RWPE2 (cell line): ENCODE measurements around the gene F2RL2.

Source experiments
- ATAC-seq: fragments of 200-7000 bp; cut with Tn5 transposase; 3 replicates; pipeline ENCODE4 v1.9.1; 2021; ENCODE audit warnings: low read depth
- DNase-seq: peaks from one replicate; pipeline ENCODE4 v3.0.0-alpha.2; 2020; ENCODE audit warnings: low spot score
- H3K27ac ChIP-seq: fragments of 450-650 bp; 2 replicates; pipeline ENCODE4 v1.5.1; 2017; ENCODE audit warnings: mild to moderate bottlenecking; ENCODE audit not compliant: poor library complexity, severe bottlenecking
- H3K27me3 ChIP-seq: fragments of 250-450 bp; sonication (Bioruptor Pico); 2 replicates; pipeline ENCODE4 v1.5.1; 2021; ENCODE audit warnings: mild to moderate bottlenecking, moderate library complexity; ENCODE audit not compliant: insufficient read depth, poor library complexity, severe bottlenecking
- H3K36me3 ChIP-seq: fragments of 250-450 bp; sonication (Bioruptor Pico); 2 replicates; pipeline ENCODE4 v1.5.1; 2020; ENCODE audit warnings: low read depth, mild to moderate bottlenecking, moderate library complexity
- H3K4me1 ChIP-seq: fragments of 250-450 bp; sonication (Bioruptor Pico); 2 replicates; pipeline ENCODE4 v1.5.1; 2021; ENCODE audit warnings: mild to moderate bottlenecking, moderate library complexity; ENCODE audit not compliant: insufficient read depth, poor library complexity, severe bottlenecking
- H3K4me3 ChIP-seq: fragments of 250-450 bp; sonication (Bioruptor Pico); 2 replicates; pipeline ENCODE4 v1.5.1; 2021; ENCODE audit warnings: mild to moderate bottlenecking, moderate library complexity; ENCODE audit not compliant: severe bottlenecking
- H3K9me3 ChIP-seq: fragments of 250-450 bp; sonication (Bioruptor Pico); 2 replicates; pipeline ENCODE4 v1.5.1; 2021; ENCODE audit warnings: mild to moderate bottlenecking, moderate library complexity; ENCODE audit not compliant: severe bottlenecking
- TF ChIP-seq, protein P1 (sequence below): fragments of 450-650 bp; IDR thresholded peaks from one replicate; pipeline ENCODE4 v1.5.1; 2017; ENCODE audit warnings: mild to moderate bottlenecking, moderate library complexity; ENCODE audit not compliant: poor library complexity, severe bottlenecking

F2RL2 gene

DNA sequence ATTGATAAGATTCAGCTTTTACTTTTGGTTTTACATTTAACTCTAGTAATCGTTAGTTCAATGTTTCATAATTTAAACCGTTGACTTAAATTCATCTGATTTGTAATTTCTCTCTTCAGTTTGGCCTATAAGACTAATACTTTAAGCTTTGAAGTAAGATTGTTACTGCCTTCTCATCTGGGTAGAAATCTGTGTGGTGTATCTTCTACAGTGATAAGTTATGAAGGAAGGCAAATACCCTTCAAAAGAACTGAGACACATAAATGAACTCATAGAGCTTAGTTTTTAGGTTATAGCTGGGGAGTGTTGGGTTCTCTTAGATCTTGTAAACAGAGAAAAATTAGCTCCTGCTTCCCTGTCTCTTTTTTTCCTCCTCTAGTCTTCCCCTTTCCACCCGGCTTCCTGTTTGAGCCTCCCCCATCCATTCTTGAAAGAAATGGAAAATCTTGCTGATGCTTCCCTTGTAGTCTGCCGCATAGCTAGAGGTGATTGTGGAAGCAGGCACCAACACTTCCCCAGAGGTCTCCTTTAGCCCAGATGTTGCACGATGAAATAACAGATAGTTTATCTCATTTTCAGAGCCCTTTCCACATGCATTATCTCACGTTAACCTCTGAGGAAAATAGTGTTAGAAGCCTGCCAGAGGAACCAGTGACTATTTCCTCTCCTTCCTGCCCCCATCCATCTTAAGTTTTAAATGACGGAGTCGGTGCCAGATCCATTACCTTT lies 2.0 kb upstream of the F2RL2 start:
- H3K36me3 ChIP-seq = no peaks in the 10 kb centered on the region
- H3K9me3 ChIP-seq = no peaks in the 10 kb centered on the region
- H3K4me3 ChIP-seq = no peak overlapping the region
- no peaks in the 10 kb centered on the region for H3K27me3 ChIP-seq
- DNase-seq (no peak), ATAC-seq (no peak)
- H3K4me1 ChIP-seq = no peaks in the 10 kb centered on the region
- no peak overlapping the region for H3K27ac ChIP-seq
- TF ChIP-seq, protein P1, sequence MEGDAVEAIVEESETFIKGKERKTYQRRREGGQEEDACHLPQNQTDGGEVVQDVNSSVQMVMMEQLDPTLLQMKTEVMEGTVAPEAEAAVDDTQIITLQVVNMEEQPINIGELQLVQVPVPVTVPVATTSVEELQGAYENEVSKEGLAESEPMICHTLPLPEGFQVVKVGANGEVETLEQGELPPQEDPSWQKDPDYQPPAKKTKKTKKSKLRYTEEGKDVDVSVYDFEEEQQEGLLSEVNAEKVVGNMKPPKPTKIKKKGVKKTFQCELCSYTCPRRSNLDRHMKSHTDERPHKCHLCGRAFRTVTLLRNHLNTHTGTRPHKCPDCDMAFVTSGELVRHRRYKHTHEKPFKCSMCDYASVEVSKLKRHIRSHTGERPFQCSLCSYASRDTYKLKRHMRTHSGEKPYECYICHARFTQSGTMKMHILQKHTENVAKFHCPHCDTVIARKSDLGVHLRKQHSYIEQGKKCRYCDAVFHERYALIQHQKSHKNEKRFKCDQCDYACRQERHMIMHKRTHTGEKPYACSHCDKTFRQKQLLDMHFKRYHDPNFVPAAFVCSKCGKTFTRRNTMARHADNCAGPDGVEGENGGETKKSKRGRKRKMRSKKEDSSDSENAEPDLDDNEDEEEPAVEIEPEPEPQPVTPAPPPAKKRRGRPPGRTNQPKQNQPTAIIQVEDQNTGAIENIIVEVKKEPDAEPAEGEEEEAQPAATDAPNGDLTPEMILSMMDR = no peak

DNA sequence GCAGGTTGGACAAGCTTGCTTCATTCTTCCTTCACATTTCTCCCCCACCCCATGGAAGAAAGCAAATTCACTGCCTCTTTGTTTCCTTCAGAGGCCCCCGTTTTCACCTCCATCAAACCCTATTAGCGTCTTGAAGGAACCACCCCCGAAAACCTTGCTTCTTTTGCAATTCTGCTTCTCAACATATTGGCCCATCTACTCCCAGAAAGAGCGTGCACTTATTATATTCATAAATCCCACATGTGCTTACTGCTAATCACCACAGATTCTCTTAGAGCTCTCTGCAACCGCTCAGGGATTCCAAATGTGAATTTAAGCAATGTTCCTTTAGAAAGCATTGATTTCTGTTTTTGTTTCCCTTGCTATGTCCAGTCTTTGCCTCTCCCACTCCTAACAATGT lies 1.1 kb downstream of the F2RL2 start:
- TF ChIP-seq, protein P1 = no peak
- H3K36me3 ChIP-seq = no peaks in the 10 kb centered on the region
- H3K27ac ChIP-seq = no peak overlapping the region
- no peaks in the 10 kb centered on the region for H3K4me1 ChIP-seq
- H3K4me3 ChIP-seq = no peak overlapping the region
- H3K9me3 ChIP-seq = no peaks in the 10 kb centered on the region
- no peak for ATAC-seq
- H3K27me3 ChIP-seq = no peaks in the 10 kb centered on the region
- no peak for DNase-seq

DNA sequence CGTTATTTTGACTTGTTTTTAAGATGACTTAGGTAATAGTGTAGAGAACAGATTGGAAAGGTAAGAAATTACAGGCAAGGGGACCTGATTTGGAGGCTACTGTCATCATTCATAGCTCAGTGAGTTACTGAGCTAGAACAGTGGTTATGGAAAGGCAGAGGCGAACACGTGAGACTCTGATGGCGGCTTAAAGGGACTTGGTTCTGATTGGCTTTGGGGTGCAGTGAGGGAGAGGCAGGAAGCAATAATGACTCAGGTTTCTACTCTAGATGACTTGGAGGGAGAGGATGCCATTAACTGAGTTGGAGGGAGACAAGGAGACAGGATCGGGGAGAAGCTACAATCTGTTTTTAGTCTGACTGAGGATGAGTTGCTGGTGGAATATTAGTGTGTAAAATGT lies 3.0 kb downstream of the F2RL2 start:
- TF ChIP-seq, protein P1 = no peak
- no peak for DNase-seq
- no peaks in the 10 kb centered on the region for H3K9me3 ChIP-seq
- no peaks in the 10 kb centered on the region for H3K4me1 ChIP-seq
- H3K36me3 ChIP-seq = no peaks in the 10 kb centered on the region
- H3K27ac ChIP-seq = no peak overlapping the region
- H3K4me3 ChIP-seq = no peak overlapping the region
- H3K27me3 ChIP-seq = no peaks in the 10 kb centered on the region
- no peak for ATAC-seq

DNA sequence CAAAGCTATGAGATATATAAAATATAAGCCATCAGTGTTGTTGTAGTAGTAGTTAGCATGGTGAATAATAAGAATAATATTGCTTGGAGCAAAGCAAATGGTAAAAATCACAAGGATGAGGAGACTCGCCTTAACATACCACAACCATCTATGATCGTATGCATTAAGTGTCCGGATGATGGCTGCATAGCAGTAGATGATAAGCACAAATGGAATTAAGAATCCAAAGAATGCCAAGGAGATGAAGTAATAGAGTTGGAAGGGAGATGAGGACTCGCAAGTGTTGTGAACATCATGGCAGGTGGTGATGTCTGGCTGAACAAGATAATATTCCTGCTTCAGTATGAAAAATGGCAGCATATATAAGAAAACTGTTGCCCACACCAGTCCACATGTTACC lies 5.5 kb downstream of the F2RL2 start:
- H3K4me1 ChIP-seq = no peaks in the 10 kb centered on the region
- DNase-seq (no peak), ATAC-seq (peak; percentile 66)
- TF ChIP-seq, protein P1 = no peak
- no peaks in the 10 kb centered on the region for H3K9me3 ChIP-seq
- H3K36me3 ChIP-seq = no peaks in the 10 kb centered on the region
- no peak overlapping the region for H3K4me3 ChIP-seq
- no peak overlapping the region for H3K27ac ChIP-seq
- no peaks in the 10 kb centered on the region for H3K27me3 ChIP-seq

DNA sequence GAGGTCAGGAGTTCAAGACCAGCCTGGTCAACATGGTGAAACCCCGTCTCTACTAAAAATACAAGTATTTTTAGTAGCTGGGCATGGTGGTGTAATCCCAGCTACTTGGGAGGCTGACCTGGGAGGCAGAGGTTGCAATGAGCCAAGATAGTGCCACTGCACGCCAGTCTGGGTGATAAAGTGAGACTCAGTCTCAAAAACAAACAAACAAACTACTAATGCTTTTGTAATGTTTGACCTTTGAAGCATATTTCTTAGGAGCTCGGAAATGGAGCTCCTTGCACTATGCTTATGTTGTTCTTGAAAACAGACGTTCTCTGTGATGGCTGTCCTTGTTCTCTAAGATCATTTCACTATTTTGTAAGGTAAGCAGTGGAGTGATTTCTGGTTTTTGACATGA lies 6.0 kb downstream of the F2RL2 start:
- Histone ChIP-seq H3K27ac (no peak overlapping the region), H3K36me3 (no peaks in the 10 kb centered on the region), H3K27me3 (no peaks in the 10 kb centered on the region), H3K9me3 (no peaks in the 10 kb centered on the region), H3K4me3 (no peak overlapping the region), H3K4me1 (no peaks in the 10 kb centered on the region)
- DNase-seq = no peak
- ATAC-seq = no peak
- TF ChIP-seq, protein P1 = no peak
